GM21390 (cell line): ENCODE measurements around the gene CLCA1.

Experiments used
- ATAC-seq: cut with Tn5 transposase; IDR thresholded peaks from one replicate; pipeline ENCODE4 v1.9.1; 2021; ENCODE audit not compliant: unreplicated experiment

The CLCA1 gene

DNA sequence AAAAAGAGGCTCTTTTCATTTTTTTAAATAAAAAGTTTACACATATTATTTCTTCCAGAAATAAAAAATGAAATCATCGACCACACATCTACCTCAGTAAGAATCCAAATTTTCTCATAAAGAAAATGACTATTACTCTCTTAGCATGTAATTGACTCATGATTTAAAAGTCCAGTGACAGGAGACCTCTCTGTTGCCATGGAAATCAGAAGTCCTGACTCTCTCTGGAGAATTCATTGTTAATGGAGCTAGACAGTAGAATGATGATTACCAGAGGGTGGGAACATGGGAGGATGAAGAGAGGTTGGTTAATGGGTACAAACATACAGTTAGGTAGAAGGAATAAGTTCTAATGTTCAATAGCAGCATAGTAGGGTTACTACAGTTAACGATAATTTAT, 73.1 kb downstream of the CLCA1 start:
- no peak for ATAC-seq

DNA sequence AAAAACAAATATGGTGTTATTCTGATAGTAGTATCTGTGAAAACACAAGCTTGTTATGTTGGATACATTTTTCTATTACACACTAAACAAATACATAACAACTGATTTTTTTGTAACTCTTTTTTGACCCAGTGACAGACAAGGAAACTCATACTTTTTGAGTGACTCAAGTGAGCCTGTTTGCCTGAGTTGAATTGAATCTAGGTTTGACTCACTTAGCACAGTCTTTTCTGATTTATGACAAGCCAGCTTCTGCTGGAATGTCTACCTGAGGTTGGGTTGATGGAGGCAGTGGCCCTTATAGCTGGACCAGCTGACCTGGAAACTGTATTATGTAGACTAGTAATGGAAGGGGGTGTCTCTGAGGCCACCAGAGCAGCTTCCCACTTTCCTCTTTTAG, 73.9 kb downstream of the CLCA1 start:
- ATAC-seq, result no peak

DNA sequence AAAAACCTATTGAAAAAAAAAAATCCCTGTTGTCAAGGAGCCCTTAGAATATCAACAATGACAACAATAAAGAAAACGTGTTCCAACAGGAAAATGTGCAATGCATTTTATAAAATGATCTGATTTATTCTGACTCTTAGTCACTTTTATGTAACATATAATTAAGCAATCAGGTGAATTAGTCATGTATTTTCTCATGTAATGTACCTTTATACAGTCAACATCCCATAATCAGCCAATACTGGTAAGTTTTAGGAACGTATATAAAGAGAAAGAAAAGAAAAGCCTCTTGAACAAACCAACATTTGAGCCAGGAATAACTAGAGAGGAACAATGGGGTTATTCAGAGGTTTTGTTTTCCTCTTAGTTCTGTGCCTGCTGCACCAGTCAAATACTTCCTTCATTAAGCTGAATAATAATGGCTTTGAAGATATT, 78.1 kb downstream of the CLCA1 start, which contains the start of gene CLCA4:
TSS of gene CLCA4 (plus strand) at position 292 of the 435 bp plus-strand sequence. CDS start at position 334, 42 bp downstream.
- ATAC-seq, result no peak

DNA sequence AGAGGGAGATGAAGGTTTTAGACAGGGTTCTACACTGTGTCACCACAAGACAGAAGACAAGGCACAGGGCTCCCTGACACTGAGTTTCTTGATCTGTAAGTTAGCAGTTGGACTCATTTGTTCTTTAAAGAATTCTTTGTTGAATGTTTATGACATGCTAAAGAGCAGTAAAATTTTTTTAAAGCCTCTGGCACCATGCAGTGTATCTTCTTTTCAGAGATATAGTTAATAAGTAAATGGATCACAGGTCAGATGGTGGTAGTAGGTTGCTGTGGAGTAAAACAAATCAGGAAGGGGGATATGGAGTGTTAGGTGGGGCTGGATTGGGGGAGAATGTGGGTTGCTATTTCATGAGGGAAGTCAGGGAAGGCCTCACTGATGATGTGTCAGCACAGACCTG, 80.1 kb downstream of the CLCA1 start:
- no peak for ATAC-seq
